ENCODE results near the gene THG1L.
A peak's percentile ranks its signal among the peaks of the same experiment; 100 is the strongest.
"Not testable (repeated sequence)": the region's sequence is repeated elsewhere in the genome, so short reads cannot be mapped to it uniquely, and the experiment has no call there.

Gene THG1L

DNA sequence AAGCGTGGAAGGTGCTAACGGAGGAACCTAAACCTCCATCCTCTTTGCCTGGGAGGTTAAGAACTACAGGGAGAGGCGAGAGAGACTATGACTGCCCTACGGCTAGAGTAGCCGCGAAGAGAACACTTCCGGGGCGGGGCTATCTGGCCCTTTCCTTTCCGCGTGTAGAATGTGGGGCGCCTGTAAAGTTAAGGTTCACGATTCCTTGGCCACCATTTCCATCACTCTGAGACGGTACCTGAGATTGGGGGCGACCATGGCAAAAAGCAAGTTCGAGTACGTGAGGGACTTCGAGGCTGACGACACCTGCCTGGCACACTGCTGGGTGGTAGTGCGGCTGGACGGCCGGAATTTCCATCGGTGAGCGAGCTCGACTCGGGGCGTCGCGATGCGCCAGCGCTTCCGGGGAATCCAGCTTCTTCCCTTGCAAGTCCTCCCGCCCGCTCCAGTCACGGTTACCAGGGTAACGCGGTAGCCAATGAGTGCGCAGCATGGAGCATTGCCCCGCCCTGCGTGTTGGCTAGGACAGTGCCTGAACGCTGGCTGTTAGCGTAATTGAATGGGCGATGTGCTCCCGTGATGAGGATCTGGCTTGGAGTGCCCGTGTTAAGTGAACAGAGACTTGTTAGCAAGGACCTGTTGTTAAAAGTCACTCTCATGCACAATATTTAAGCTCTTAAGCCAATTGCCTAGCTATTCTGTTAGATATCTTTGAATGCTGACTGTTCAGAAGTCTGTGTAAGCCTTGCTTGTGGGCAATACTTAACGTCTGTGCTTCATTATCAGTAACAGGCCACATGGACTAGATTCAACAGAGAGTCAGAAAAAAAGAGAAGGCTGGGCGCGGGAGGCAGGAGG lies at the start of gene THG1L:
THG1L (plus strand) TSS at position 149 of the 858 bp plus-strand sequence; CDS start at position 170, 21 bp downstream.
- TF ChIP-seq, protein P1, sequence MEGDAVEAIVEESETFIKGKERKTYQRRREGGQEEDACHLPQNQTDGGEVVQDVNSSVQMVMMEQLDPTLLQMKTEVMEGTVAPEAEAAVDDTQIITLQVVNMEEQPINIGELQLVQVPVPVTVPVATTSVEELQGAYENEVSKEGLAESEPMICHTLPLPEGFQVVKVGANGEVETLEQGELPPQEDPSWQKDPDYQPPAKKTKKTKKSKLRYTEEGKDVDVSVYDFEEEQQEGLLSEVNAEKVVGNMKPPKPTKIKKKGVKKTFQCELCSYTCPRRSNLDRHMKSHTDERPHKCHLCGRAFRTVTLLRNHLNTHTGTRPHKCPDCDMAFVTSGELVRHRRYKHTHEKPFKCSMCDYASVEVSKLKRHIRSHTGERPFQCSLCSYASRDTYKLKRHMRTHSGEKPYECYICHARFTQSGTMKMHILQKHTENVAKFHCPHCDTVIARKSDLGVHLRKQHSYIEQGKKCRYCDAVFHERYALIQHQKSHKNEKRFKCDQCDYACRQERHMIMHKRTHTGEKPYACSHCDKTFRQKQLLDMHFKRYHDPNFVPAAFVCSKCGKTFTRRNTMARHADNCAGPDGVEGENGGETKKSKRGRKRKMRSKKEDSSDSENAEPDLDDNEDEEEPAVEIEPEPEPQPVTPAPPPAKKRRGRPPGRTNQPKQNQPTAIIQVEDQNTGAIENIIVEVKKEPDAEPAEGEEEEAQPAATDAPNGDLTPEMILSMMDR (IDR thresholded peaks at IDR 0.05; ENCODE audit: insufficient read depth, missing control alignments) = no peak

GRCh38 chr5:157682257-157682656 lies 49.0 kb upstream of the THG1L start:
- FAIRE-seq (no peak), DNase-seq (ENCODE audit: insufficient read length, low spot score) (no peak)
- TF ChIP-seq, protein P1 (IDR thresholded peaks at IDR 0.05; ENCODE audit: insufficient read depth, missing control alignments) = no peak

More for the DNA sequence above, at the start of gene THG1L:
- peak; percentile 60 for FAIRE-seq
- peak; percentile 75 for DNase-seq (ENCODE audit: insufficient read length, low spot score)

DNA sequence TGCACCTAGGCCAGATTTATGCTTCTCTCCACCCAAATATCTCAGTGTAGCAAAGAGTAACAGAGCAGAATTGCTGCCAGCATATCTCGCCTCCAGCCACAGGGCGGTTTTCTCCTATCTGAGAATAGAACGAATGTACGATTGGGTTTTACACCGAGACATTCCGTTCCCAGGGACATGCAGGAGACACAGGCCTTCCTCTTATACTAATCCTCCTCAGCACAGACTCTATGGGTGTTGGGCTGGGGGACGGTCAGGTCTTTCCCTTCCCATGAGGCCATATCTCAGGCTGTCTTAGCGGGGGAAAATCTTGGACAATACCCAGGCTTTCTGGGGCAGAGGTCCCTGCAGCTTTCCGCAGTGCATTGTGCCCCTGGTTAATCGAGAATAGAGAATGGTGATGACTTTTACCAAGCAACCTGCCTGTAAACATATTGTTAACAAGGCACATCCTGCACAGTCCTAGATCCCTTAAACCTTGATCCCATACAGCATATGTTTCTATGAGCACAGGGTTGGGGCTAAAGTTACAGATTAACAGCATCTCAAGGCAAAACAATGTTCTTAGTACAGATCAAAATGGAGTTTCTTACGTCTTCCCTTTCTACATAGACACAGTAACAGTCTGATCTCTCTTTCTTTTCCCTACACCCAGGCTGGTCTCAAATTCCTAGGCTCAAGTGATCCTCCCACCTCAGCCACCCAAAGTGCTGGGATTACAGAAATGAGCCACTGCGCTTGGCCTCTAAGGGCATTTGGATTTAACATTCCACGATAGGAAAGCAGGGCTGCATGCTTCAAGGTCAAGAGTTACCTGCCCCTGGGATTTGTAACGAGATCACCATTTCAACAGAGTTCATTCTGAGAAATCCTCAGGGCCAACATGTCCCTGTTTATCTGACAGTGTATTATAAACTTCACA lies 44.7 kb upstream of the THG1L start:
- not testable (repeated sequence) for DNase-seq (ENCODE audit: insufficient read length, low spot score); FAIRE-seq

GRCh38 chr5:157687198-157687554 lies 44.0 kb upstream of the THG1L start:
- TF ChIP-seq, protein P1 (IDR thresholded peaks at IDR 0.05; ENCODE audit: insufficient read depth, missing control alignments) = no peak
- no peak for FAIRE-seq
- no peak for DNase-seq (ENCODE audit: insufficient read length, low spot score)

GRCh38 chr5:157689942-157690689 lies 41.1 kb upstream of the THG1L start:
- TF ChIP-seq, protein P1 (IDR thresholded peaks at IDR 0.05; ENCODE audit: insufficient read depth, missing control alignments) = no peak
- DNase-seq (ENCODE audit: insufficient read length, low spot score) (no peak), FAIRE-seq (no peak)

DNA sequence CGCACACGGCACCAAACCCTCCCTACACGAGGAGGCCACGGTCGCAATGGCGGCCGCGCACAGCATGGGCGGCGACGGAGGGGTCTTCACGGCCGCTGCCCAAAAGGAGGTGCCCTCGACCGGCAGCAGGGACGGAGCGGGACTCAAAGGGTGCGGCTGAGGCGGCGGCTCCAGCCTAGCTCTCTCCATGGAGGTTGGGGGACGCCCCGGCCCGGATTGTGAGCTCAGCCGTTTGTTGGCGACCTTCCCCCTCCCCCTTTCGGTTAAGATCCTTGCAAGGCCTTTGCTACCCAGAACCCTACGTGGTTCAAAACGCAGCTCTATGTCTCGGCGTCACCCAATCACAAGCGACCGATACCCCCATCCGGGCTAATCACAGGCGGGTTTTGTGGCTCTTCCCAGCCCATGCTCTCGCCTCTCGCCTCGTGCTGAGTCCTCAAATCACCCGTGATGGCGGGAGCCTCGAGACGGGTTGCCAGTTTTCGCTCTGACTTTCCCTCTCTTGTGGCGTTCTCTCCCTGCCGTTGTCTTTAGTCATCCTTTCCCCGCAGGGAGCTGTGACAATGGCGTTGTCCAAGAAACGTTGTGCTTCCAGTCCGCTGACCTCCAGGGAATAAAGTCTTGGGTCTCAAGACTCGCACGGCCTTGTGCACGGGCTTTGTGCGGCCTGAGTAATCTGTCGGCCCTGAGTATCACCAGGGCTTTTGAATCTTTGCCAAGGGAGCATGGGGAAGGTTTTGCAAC lies 40.4 kb upstream of the THG1L start:
- no peak for FAIRE-seq
- TF ChIP-seq, protein P1 (IDR thresholded peaks at IDR 0.05; ENCODE audit: insufficient read depth, missing control alignments) = no peak

GRCh38 chr5:157693816-157694215 lies 37.4 kb upstream of the THG1L start:
- not testable (repeated sequence) for FAIRE-seq; DNase-seq (ENCODE audit: insufficient read length, low spot score)

More for the DNA sequence above, 40.4 kb upstream of the THG1L start:
- no peak for DNase-seq (ENCODE audit: insufficient read length, low spot score)

DNA sequence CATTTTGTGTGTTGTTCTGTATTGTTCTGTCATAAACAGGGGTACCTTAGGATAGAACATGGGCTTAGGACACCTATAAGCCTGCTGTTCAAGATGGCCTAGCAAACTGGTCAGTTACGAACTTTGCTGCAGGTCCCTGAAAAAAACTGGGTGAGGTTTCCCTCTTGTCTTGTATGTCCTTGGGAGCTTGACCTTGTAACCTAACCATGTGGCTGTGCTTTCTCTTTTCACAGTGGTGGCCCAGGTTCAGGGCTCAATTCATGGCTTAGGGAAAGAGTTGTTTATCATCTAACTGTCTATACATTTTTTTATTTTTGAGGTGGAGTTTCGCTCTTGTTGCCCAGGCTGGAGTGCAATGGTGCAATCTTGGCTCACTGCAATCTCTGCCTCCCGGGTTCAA lies 35.1 kb upstream of the THG1L start:
- not testable (repeated sequence) for FAIRE-seq

DNA sequence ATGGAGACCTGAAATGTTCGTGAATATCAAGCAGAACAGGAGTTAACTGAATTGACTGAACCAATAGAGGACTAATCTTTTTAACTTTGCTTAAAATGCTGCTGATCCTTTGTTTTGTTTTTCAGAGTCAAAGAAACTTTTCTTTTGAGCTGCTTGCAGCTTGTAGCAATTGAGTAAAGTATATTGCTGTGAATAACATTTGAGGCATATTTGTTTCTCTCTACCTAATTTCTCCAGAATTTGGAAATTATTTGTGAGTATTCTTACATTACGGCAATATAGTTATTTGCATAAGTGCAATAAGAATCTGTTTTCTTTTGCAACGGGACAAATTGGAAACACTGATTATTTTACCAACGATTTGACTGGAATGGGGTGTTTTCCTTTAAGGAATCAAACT lies 32.5 kb upstream of the THG1L start:
- DNase-seq (ENCODE audit: insufficient read length, low spot score); FAIRE-seq: not testable (repeated sequence)

More for the DNA sequence above, 35.1 kb upstream of the THG1L start:
- not testable (repeated sequence) for DNase-seq (ENCODE audit: insufficient read length, low spot score)

Data from D721Med (cell line).